ENCODE data around the gene GALNT18.
A peak's percentile ranks its signal among the peaks of the same experiment; 100 is the strongest.
"Not testable (repeated sequence)": the region's sequence is repeated elsewhere in the genome, so short reads cannot be mapped to it uniquely, and the experiment has no call there.

Gene GALNT18

DNA sequence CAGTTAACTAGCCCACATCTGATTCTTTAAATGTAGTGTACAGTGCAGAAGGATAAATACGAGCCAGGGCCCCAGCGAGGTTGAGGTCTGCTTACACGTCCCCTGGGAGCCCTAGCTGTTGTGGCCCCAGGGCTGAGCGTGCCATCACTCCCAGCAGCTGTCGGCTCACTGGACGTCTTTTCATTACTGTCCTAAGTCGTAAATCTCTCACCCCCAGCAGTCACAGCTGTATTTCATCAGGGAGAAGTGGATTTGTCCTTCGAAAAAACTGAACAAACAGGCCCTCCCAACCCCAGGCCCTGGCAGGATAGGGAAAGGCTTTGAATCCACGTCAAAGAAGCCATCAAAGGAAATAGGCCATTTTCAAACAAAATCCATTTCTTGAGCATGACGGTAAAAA, 158.4 kb downstream of the GALNT18 start:
- no peak for DNase-seq (ENCODE audit: low read depth in 2 of 2)

DNA sequence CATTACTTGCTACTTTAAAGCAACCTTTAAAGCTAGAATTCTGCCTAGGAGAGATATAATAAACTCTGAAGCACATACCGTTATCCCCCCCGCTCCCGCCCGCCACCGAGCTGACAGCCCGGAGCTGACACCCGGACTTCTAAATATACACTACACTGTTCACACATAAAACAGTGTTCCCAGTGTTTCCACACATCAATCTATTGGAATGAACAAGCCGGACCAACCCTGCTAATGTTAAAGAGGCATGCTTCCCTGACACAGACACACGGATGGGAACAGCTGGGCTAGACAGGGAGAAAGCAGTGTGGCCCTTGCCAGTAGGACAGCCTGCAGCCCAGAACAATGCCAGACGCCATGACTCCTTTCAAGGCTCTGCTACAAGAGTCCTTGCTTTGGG, 160.3 kb downstream of the GALNT18 start:
- no peak for DNase-seq (ENCODE audit: low read depth in 2 of 2)

DNA sequence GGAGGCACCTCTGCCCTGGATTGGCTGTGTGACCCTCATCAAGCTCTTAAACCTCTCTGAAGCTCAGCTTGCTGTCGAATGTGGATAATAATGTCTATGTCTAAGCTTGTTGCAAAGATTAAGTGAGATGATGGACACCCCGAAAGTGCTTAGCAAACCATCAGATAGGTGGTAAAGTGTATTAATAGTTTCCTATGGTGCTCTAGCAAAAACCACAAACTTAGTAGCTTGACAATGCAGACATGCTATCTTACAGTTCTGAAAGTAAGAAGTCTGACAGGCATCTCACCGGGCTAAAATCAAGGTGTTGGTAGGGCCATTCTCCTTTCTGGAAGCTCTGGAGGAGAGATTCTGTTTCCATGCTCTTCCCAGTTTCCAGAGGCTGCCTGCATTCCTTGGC, 162.2 kb downstream of the GALNT18 start:
- no peak for DNase-seq (ENCODE audit: low read depth in 2 of 2)

DNA sequence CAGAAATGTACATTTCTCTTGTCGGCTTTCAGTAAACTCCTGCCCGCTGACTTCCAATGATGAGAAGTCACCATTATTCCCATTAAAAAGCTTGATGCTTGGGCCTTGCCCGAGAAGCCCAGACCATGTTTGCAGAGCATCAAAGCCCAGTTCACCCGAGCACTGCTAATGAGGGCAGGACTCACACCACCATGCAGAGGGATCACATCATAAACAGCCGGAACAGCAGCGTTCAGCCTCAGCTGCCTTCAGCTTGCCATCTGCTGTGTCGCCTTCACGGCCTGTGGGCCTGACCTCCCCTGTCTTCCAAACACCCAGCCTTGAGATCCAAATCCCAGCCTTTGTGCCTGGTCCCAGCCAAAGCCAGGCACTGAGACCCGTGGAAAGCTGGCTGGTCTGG, 163.3 kb downstream of the GALNT18 start:
- DNase-seq (ENCODE audit: low read depth in 2 of 2), result no peak

DNA sequence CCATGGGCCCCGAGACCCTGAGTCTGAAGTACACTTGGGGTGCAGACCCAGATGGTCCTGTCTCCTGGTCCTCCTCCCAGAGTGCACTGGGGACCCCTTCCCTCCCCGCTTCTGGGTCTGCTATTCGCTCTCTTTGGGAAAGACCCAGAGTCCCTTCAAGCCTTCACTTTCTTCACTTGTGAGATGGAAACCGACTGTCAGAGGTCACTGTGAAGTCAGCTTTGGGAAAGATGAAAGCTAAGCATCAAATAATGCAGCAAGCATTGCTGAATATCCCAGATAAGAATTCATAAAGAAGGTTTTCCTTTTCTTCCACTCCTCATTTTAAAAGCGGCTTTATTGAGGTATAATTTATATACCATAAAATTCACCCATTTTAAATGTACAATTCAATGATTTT, 163.8 kb downstream of the GALNT18 start:
- no peak for DNase-seq (ENCODE audit: low read depth in 2 of 2)

DNA sequence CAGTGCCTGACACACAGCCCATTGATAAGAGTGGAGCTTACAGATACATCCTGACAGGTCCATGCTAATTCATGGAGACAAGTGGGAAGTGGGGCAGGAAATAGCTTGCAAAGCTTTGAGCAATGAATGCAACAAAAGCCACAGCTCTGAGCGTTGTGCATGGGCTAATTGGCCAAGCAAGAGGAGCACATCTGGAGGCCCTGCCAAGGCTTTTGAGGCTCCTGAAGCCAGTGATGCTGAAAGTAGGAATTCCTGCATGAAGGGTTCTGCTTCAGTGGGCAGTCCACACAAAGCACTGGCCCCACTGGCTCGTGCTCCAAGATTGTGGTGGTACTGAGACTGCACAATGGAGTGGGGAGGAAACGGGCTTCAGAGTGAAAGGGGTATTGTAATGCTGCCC, 164.9 kb downstream of the GALNT18 start:
- DNase-seq (ENCODE audit: low read depth in 2 of 2), result no peak

DNA sequence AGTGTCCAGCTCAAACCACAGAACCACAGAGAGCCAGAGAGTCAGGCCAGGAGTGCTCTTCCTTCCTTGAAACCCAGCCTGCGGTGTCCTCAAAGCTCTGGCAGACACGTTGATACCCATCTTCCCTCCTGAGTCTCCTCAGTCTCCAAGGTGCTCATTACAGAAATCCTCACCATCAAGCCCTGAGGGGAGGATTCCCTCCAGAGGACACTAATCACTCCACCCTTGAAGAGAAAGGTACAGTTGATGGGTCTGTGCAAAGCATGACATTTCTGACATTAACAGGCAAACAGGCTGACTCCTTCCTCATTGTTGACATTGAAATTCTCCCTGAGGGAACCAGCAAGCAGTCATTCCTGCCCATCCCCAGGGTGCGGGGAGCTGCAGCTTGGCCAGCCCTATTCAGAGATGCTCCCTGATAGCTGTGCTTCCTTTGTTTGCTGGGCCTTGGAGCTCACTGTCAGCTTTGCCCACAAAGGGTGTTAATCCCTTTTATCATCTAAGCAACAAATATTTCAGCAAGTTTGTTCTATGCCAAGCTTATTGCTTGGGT, 167.1 kb downstream of the GALNT18 start:
- no peak for DNase-seq (ENCODE audit: low read depth in 2 of 2)

DNA sequence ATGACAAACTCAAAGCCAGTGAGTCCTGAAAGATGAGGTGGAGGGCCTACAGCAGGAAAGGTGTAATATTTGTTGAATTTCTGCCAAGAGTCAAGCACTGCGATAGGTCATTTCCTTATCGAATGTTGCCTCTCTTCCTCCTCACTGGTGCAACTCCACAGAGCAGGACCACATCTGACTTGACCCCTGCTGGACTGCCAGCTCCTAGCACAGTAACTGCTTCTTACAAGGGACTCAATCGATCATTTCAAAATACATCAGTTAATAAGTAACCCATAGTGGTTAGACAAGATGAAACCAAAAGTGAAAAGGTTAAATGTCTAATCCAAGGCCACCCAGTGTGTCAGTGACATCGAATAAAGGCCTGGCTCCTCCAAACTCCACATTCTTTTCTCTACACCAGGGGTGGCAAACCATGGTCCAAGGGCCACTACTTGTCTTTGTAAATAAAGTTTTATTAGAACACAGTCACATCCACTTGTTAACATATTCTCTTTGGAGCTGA, 170.3 kb downstream of the GALNT18 start:
- DNase-seq (ENCODE audit: low read depth in 2 of 2), result no peak

DNA sequence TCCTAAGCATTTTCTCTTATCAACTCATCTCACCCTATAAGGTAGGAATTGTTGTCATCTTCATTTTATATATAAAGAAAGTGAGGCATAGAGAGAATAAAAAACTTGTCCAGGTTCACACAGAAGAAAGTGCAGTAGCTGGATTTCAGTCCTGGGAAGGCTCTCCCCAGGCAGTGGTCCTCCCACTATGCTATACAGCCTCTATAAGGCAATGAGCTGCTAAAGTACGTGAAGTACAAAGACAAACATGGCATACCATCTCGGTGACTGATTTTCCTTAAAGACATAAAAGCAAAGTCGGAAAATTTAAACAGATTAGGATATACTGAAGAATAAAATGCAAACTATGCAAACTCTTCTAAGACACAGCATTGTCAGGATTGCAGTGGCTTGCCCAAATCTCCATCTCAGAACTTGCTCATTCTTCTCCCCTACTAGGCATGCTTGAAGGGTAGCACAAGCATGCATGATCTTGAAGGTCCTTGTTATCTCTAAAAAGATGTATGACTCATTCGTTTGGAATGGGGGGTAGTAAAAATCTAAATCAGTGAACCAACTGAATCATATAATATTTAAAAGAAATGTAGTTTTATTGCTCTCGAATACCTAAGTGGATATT, 171.0 kb downstream of the GALNT18 start:
- peak; percentile 18 to 28 for DNase-seq (ENCODE audit: low read depth in 2 of 2)

DNA sequence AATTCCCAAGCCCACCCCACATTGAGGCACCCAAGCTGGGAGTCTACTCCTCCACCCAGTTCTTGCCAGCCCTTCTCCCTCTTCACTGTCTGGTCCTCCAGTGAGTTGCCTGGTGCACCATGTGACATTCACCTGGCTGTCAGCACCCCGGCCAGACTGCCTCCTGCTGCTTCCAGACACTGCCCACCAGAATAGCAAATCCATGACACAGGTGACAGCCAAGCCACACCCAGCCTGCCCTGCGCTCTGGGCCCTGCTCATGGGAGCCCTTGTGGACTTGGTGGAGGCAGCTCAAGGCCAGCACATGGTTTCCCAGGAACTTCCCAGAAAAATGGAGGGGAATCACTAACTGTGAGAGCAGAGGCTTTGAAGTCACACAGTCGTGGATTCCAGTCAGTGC, 172.5 kb downstream of the GALNT18 start:
- DNase-seq (ENCODE audit: low read depth in 2 of 2), result no peak

DNA sequence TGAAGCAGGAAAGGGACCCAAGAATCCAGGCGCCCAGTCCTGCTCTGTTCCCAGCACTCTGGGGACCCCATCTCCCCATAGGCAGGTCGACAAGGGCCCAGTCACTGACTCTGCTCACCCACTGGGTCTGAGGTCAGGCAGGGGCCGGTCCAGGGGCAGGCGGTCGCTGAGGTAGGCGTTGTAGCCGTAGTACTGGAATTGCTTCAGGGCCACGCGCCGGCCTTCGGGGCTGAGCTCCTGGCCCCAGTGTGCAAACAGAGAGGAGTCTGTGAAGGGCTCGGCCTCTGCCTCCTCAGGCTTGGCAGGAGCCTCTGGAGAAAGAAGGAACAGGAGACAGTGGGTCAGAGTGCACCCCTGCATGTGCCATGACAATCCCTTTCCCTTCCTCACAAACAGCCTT, 173.2 kb downstream of the GALNT18 start:
- DNase-seq (ENCODE audit: low read depth in 2 of 2), result no peak

DNA sequence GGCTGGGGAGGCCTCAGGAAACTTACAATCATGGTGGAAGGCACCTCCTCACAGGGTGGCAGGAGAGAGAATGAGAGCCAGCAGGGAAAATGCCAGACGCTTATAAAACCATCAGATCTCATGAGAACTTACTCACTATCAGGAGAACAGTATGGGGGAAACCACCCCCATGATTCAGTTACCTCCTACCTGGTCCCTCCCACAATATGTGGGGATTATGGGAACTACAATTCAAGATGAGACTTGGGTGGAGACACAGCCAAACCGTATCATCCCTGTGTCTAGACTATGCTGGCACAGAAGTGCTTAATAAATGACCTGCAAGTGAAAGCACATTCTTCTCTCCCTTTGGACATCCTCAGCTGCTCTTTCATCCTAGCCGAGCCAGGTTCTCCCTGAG, 174.2 kb downstream of the GALNT18 start:
- not testable (repeated sequence) for DNase-seq (ENCODE audit: low read depth in 2 of 2)

DNA sequence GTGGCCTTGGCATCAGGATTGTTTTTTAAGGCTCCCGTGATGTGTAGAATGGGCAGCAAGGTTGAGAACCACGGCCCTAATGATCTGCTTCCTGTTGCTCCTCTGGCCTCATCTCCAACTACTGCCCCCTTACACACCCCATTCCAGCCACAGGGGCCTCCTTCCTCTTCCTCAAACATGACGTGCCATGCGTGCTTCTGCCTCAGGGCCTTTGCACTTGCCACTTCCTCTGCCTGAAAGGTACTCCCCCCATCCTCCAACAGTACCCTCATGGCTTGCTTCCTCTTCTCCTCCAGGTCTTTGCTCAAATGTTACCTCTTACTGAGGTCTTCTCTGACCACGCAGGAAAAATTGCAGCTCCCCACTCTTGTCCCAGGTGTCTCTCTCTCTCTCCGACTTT, 174.8 kb downstream of the GALNT18 start:
- DNase-seq (ENCODE audit: low read depth in 2 of 2), result no peak

DNA sequence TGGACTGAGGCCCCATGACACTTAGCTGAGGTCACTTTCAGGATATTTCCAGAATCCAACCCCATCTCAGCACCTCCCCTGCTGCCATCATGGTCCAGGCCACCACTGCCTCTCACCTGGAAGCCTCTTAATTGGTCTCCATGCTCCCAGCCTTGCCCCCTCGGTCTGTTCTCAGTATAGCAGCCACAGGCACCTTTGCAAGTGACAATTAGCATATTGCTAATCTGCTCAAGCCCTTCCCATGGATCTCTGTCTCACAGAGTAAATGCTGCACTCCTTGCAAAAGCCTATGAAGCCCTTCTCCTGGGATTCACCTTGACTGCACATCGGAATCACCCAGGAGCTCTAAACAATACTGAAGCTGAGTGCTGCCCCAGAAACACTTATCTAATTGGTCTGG, 175.2 kb downstream of the GALNT18 start:
- DNase-seq (ENCODE audit: low read depth in 2 of 2), result no peak

DNA sequence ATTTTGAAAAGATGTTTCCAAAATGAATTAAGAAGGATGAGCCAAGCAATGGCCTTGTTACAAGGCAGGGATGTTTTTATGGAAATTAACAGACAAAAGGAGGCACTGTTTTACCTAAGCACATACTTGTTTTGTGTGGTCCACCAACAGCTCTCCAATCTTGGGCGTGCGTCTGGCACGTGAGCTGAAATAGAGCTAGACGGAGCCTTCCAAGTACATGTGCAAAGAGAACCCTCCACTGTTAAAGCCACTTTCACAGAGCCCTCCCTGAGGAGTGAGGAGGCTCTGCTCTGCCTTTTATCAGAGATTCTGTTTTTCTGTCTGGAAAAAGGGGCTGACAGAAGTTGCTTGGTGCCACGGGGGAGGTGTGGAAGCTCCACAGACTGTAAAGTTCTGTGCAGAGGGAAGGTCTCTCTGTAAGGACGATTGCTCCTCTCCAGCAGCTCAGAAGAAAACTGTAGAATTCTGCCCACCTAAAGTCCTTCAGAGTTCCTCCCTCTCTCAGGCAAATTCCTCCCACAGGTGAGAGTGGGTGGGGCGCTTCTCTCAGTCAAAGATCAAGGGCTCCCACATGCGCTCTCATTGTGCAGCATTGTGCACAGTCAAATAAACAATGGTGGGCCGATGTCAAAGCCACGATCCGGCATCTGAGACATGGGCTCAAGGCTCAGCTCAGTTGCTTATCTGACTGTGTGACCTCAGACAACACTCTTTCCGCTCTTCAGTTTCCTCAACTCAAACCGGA, 176.2 kb downstream of the GALNT18 start:
- no peak for DNase-seq (ENCODE audit: low read depth in 2 of 2)

DNA sequence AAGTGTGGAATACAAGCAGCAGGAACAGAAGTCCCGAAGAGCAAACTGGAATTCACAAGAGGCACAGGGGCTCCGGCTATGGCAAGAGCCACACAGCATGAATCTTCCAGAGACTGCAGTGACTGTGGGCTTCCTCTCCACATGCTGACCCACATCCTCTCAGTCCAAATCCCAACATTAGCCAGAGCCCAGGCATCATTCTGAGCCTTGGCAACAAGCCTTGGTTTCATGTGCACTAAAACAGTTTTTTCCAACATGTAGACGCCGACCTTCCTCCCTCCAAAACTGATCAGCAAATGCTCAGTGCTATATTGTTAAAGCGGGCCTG, 177.0 kb downstream of the GALNT18 start:
- DNase-seq (ENCODE audit: low read depth in 2 of 2), result no peak

DNA sequence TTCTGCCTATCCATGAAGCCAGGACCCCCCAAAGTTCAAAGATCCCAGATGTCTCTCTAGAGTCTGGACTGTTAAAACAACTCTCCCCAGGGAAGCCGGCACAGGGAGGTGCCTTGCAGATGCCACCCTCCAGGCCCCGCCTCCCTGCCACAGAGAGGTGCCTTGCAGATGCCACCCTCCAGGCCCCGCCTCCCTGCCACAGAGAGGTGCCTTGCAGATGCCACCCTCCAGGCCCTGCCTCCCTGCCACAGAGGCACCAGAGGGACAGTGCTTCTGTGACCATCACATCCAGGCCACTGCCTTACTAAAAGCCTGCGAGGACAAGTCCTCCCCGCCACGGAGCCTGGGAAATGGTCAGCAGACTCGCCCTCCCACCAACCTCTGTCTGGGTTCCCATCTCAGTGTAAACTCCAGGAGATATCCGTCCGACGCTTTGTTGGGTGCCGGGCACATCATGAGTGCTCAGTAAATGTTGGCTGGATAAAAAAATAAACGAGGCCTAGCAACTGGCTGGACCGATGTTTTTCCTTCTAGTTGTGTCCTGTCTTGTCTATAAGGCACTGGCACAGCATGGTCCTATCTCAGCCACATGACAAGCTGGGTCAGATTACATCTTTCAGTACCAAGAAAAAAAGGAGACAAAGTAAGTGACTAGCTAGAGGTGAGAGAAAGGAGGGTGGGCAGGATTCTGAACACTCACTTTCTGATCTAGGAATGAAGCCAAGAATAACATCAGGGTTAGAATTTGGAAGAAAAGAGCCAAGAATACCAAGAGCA, 177.6 kb downstream of the GALNT18 start:
- DNase-seq (ENCODE audit: low read depth in 2 of 2), result no peak

DNA sequence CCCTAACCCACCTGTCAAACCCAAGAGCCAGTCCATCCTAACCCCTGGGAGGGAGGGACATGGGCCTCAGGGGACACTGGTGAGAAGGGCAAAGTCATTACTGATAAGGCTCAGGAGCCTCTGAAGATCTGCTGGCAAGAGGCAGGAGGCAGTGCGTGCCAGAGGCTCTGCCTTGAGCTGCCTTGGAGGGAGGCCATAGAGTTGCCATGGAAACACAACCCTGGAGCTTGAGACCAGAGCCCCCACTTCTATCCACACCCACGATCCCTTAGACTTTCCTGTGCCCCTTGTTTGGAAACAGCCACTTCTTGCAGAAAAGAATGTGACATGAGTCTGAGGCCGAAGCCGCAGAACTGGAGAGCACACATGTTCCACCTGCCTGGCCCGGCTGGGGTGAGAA, 179.0 kb downstream of the GALNT18 start:
- no peak for DNase-seq (ENCODE audit: low read depth in 2 of 2)

DNA sequence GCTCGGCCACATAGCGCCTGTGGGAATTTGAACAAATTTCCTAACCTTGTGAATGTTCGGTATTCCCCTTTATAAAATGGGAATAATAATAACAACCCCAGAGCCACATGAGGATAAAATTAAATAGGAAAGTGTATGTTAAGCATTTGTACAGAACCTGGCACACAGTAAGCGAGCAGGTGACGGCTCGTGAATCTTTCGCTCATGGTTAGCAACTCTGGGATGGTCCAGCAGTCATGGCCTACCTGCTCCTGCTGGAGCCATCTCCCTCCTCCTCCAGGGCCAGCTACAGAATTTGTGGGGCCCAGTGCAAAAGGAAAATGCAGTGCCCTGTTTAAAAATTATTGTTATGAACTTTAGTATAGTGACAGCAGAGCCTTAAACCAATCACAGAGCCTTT, 180.3 kb downstream of the GALNT18 start:
- no peak for DNase-seq (ENCODE audit: low read depth in 2 of 2)

DNA sequence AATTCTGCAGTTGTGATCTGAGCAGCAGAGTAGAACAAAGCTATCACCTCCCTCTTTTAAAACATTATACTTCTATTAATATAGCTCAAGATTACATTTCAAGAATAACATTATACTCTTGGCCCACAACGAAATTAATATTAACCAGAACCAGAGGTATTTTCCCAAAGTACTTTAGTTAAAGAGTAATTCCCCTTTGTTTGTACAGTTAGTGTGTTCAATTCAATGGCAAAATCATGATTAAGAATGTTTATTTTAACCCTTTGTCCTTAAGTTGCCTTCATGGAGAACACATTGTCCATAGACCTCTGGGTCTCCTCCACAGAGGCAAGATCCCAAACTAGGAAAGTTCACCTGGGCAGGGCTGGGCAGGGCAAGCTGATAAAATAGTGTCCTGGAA, 180.7 kb downstream of the GALNT18 start:
- DNase-seq (ENCODE audit: low read depth in 2 of 2), result no peak

DNA sequence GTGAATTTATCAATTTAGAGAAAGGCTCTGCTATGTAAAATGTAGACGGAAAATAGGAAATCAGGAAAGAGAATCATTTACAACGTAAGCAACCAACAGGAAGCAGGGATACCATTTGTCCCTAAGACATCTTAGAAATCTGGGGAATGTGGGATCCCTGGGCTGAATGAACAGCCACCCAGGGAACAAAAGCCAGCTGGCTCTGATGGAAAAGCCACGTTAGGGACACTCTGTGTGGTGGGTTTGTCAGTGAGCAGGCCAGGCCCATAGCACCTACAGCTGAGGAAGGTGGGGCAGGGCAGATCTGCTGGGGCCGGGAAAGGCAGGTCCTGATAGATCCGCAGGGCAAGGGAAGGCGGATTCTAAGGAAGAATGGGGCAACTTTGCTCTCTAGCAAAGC, 181.7 kb downstream of the GALNT18 start:
- no peak for DNase-seq (ENCODE audit: low read depth in 2 of 2)

DNA sequence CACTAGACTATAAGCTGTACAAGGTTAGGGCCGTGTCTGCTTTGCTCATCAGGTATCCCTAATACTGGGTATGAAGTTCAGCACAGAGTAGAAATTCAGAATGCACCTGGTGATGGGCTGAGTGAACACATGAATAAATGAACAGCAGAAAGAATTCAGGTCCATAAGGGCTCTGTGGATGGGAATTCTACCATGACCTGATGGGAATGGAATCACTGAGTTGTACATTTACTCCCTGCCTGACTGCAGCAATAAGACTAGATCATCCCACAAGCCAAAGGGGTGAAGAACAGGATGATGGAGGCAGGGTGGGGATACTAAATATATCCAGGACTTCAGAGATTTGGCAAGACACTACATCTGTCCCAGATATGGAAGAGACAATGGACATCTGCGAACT, 182.2 kb downstream of the GALNT18 start:
- no peak for DNase-seq (ENCODE audit: low read depth in 2 of 2)
